WTC11 (cell line): Measurements from ENCODE around the gene ADSL.

ENCODE experiments used
- ATF3 ChIP-seq: sonication (generic); formaldehyde crosslinking; conservative IDR thresholded peaks from 2 replicates; pipeline ENCODE4 v1.8.1; 2022; ENCODE audit warnings: mild to moderate bottlenecking, missing genetic modification reagents
- CTCF ChIP-seq: fragments of 200-600 bp; IDR thresholded peaks from 2 replicates; pipeline ENCODE4 v1.8.0; 2022; ENCODE audit warnings: antibody characterized with exemption
- FOXK1 ChIP-seq: sonication (generic); formaldehyde crosslinking; IDR thresholded peaks from 2 replicates; pipeline ENCODE4 v1.8.0; 2022; ENCODE audit warnings: mild to moderate bottlenecking, moderate library complexity, missing genetic modification reagents
- GABPB1 ChIP-seq: sonication (generic); formaldehyde crosslinking; IDR thresholded peaks from 2 replicates; pipeline ENCODE4 v1.8.1; 2023; ENCODE audit warnings: mild to moderate bottlenecking, missing genetic modification reagents
- MYBL2 ChIP-seq: sonication (generic); formaldehyde crosslinking; IDR thresholded peaks from 2 replicates; pipeline ENCODE4 v1.8.1; 2023; ENCODE audit warnings: mild to moderate bottlenecking, moderate library complexity, missing genetic modification reagents
- NFE2L1 ChIP-seq: sonication (generic); formaldehyde crosslinking; IDR thresholded peaks from 2 replicates; pipeline ENCODE4 v1.8.1; 2023; ENCODE audit warnings: missing genetic modification reagents
- NR2C2 ChIP-seq: sonication (generic); formaldehyde crosslinking; IDR thresholded peaks from 2 replicates; pipeline ENCODE4 v1.8.0; 2022; ENCODE audit warnings: mild to moderate bottlenecking, missing genetic modification reagents
- SP1 ChIP-seq: sonication (generic); formaldehyde crosslinking; conservative IDR thresholded peaks from 2 replicates; pipeline ENCODE4 v1.8.1; 2022; ENCODE audit warnings: missing genetic modification reagents
- USF1 ChIP-seq: sonication (generic); formaldehyde crosslinking; IDR thresholded peaks from 2 replicates; pipeline ENCODE4 v1.8.0; 2022; ENCODE audit warnings: mild to moderate bottlenecking, missing genetic modification reagents

- TF ChIP-seq CTCF (no peak), NR2C2 (CRISPR knock-in tag) (no peak), SP1 (CRISPR knock-in tag) (no peak), NFE2L1 (CRISPR knock-in tag) (no peak), GABPB1 (CRISPR knock-in tag) (no peak), USF1 (no peak), FOXK1 (CRISPR knock-in tag) (no peak), ATF3 (CRISPR knock-in tag) (no peak), MYBL2 (CRISPR knock-in tag) (no peak)
These were observed 41.9 kb downstream of the ADSL start for GRCh38 chr22:40388231-40388630.
